CD14-positive monocyte (primary cell): ENCODE measurements around the gene BORCS5. TPM values are rescaled to one million over a fixed set of nuclear protein-coding genes. Genes with fewer than 3 reads are reported as not detected.

Source experiments
- DNase-seq, 3 donors: peaks; one replicate each; pipeline ENCODE4 v3.0.0-alpha.2; 2011 to 2022
- H2AFZ ChIP-seq: 2 replicates; pipeline ENCODE4 v1.6.0; 2012; ENCODE audit warnings: mild to moderate bottlenecking, low read depth, low read length, inconsistent platforms; ENCODE audit not compliant: insufficient read depth, poor library complexity, severe bottlenecking
- H3K27ac ChIP-seq, 2 donors: 1 replicate in 1 of 2; 2 replicates in 1 of 2; pipeline ENCODE4 v1.5.1; 2012 to 2013; ENCODE audit warnings: low read length in 2 of 2, control low read depth in 1 of 2, inconsistent platforms in 1 of 2, low read depth in 1 of 2, mild to moderate bottlenecking in 1 of 2
- H3K27me3 ChIP-seq, 2 donors: one replicate each; pipeline versions ENCODE4 v1.6.0 to v1.6.1; 2011 to 2013; ENCODE audit warnings: low read length in 2 of 2; ENCODE audit not compliant: control insufficient read depth in 2 of 2, insufficient read depth in 2 of 2
- H3K36me3 ChIP-seq, 2 donors: replicated peaks in 1 of 2; 1 replicate in 1 of 2; 2 replicates in 1 of 2; pipeline versions ENCODE4 v1.5.1 to v1.6.1; 2012 to 2013; ENCODE audit warnings: low read length in 2 of 2, control low read depth in 1 of 2, inconsistent platforms in 1 of 2, mild to moderate bottlenecking in 1 of 2; ENCODE audit not compliant: insufficient read depth in 2 of 2, control insufficient read depth in 1 of 2
- H3K4me1 ChIP-seq, 2 donors: 1 replicate in 1 of 2; 2 replicates in 1 of 2; pipeline versions ENCODE4 v1.5.1 to v1.6.1; 2012 to 2013; ENCODE audit warnings: low read length in 2 of 2, control low read depth in 1 of 2, inconsistent platforms in 1 of 2, mild to moderate bottlenecking in 1 of 2, moderate library complexity in 1 of 2; ENCODE audit not compliant: insufficient read depth in 2 of 2, control insufficient read depth in 1 of 2
- H3K4me2 ChIP-seq: replicated peaks from 2 replicates; pipeline ENCODE3; 2012; ENCODE audit warnings: low read length, moderate library complexity, mild to moderate bottlenecking; ENCODE audit not compliant: poor library complexity, severe bottlenecking; ENCODE audit errors: extremely low read depth
- H3K4me3 ChIP-seq, 3 experiments: fragments of 200-600 bp in 1 of 3; sonication (generic) in 1 of 3; replicated peaks in 1 of 3; 1 replicate in 2 of 3; 2 replicates in 1 of 3; pipeline ENCODE4 v1.5.1; 2011 to 2013; ENCODE audit warnings: low read length in 3 of 3, mild to moderate bottlenecking in 3 of 3, control low read depth in 2 of 3, low read depth in 2 of 3, inconsistent platforms in 1 of 3, moderate library complexity in 1 of 3
- H3K79me2 ChIP-seq: 2 replicates; pipeline ENCODE4 v1.6.0; 2012; ENCODE audit warnings: mild to moderate bottlenecking, control low read depth, inconsistent platforms, low read length, moderate library complexity; ENCODE audit not compliant: insufficient read depth
- H3K9ac ChIP-seq: 2 replicates; pipeline ENCODE4 v1.6.0; 2017; ENCODE audit warnings: low read length, mild to moderate bottlenecking; ENCODE audit not compliant: insufficient read depth, poor library complexity, severe bottlenecking
- H3K9me3 ChIP-seq, 2 donors: replicated peaks in 1 of 2; 1 replicate in 1 of 2; 2 replicates in 1 of 2; pipeline versions ENCODE4 v1.5.1 to v1.6.1; 2012 to 2013; ENCODE audit warnings: low read length in 2 of 2, control low read depth in 1 of 2; ENCODE audit not compliant: control insufficient read depth in 1 of 2, insufficient read depth in 1 of 2
- H4K20me1 ChIP-seq: 2 replicates; pipeline ENCODE4 v1.6.0; 2012; ENCODE audit warnings: mild to moderate bottlenecking, low read length, control low read depth, moderate library complexity; ENCODE audit not compliant: insufficient read depth
- H3K27ac Mint-ChIP-seq, 7 donors: one replicate each; pipeline ENCODE4 v1.8.0; 2020; ENCODE audit warnings: mild to moderate bottlenecking in 7 of 7, mixed read lengths in 7 of 7, moderate library complexity in 6 of 7, inconsistent platforms in 2 of 7
- H3K27me3 Mint-ChIP-seq, 3 donors: one replicate each; pipeline ENCODE4 v1.8.0; 2021 to 2022; ENCODE audit warnings: low read depth in 3 of 3, mild to moderate bottlenecking in 3 of 3, mixed read lengths in 3 of 3, moderate library complexity in 3 of 3, inconsistent platforms in 1 of 3
- H3K36me3 Mint-ChIP-seq, 2 donors: one replicate each; pipeline ENCODE4 v1.8.0; 2020; ENCODE audit warnings: mixed read lengths in 2 of 2, inconsistent platforms in 1 of 2, mild to moderate bottlenecking in 1 of 2
- H3K4me1 Mint-ChIP-seq: one replicate; pipeline ENCODE4 v1.8.0; 2020; ENCODE audit warnings: mild to moderate bottlenecking, mixed read lengths
- H3K4me3 Mint-ChIP-seq, 2 donors: one replicate each; pipeline ENCODE4 v1.8.0; 2020; ENCODE audit warnings: mild to moderate bottlenecking in 2 of 2, mixed read lengths in 2 of 2, moderate library complexity in 1 of 2
- H3K9me3 Mint-ChIP-seq, 7 donors: one replicate each; pipeline ENCODE4 v1.8.0; 2020 to 2022; ENCODE audit warnings: mixed read lengths in 7 of 7, mild to moderate bottlenecking in 6 of 7, moderate library complexity in 6 of 7, inconsistent platforms in 2 of 7
- WGBS: methylation state at CpG from one replicate; pipeline ENCODE4 v1.1.5; 2013; ENCODE audit warnings: missing lambda C conversion rate; ENCODE audit not compliant: insufficient coverage; 5-methylcytosine and 5-hydroxymethylcytosine counted together
- intact Hi-C, 2 donors: fragments of 100-400 bp; cut with micrococcal nuclease; formaldehyde crosslinking; loops; one replicate each; pipeline versions ENCODE4 v1.15.0 to v1.15.1; 2023
- polyA plus RNA-seq, 3 donors: library from polyadenylated mRNA; depleted of rRNA in 1 of 3; unstranded in 2 of 3; stranded (reverse) in 1 of 3; fragments of 300-500 nt in 2 of 3; fragments of >200 nt in 1 of 3; fragmentation: Illumina TruSeq in 2 of 3; gene quantifications; 1 replicate in 2 of 3; 2 replicates in 1 of 3; pipeline ENCODE4 v1.2.3, GENCODE V29; 2012 to 2021
- TF ChIP-seq, protein P1 (sequence below): fragments of 200-600 bp; IDR thresholded peaks from one replicate; pipeline ENCODE4 v1.8.0; 2022; ENCODE audit warnings: antibody characterized with exemption, mild to moderate bottlenecking

The BORCS5 gene
- polyA plus RNA-seq, 3 donors: 8.5 to 15.1 (median 9.6) TPM

DNA sequence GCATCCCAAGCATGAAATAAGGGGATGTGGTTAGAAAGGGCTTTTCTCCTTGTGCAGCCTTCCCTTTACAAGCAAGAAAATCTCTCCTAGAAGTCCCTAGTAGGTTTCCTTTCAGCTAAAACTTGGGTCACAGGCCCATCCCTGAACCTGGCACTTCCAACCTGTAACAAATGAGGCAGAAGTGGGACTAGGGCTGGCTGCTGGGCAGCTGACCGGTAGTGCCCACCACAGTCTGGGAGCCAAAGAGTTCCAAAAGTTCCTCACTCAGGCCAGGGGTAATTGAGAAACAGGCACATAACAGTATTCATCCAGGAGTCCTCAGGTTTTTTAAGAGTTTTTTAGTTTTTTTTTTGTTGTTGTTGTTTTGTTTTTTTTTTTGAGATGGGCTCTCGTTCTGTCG is 30.6 kb upstream of the BORCS5 start:
- WGBS: 100% methylated on average over 1 of the region's 3 CpGs
- no peak overlapping the region for H2AFZ ChIP-seq
- intact Hi-C loops: loop anchor here (5.0 kb wide), 1 partner anchor 774 kb away; no protein-coding TSS in a partner anchor
- Mint-ChIP-seq H3K27ac (no peak overlapping the region), H3K4me1 (peaks cover 2% of the 10 kb centered on the region), H3K4me3 (no peak overlapping the region), H3K9me3 (no peaks in the 10 kb centered on the region), H3K36me3 (peaks cover 1 to 3% of the 10 kb centered on the region in 2 donors), H3K27me3 (peaks cover 0 to 2% (median 1%) of the 10 kb centered on the region in 3 donors)
- no peaks in the 10 kb centered on the region for H3K79me2 ChIP-seq
- H3K27me3 ChIP-seq: no peaks in the 10 kb centered on the region
- TF ChIP-seq, protein P1, sequence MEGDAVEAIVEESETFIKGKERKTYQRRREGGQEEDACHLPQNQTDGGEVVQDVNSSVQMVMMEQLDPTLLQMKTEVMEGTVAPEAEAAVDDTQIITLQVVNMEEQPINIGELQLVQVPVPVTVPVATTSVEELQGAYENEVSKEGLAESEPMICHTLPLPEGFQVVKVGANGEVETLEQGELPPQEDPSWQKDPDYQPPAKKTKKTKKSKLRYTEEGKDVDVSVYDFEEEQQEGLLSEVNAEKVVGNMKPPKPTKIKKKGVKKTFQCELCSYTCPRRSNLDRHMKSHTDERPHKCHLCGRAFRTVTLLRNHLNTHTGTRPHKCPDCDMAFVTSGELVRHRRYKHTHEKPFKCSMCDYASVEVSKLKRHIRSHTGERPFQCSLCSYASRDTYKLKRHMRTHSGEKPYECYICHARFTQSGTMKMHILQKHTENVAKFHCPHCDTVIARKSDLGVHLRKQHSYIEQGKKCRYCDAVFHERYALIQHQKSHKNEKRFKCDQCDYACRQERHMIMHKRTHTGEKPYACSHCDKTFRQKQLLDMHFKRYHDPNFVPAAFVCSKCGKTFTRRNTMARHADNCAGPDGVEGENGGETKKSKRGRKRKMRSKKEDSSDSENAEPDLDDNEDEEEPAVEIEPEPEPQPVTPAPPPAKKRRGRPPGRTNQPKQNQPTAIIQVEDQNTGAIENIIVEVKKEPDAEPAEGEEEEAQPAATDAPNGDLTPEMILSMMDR: no peak
- H3K4me2 ChIP-seq: no peak overlapping the region
- no peaks in the 10 kb centered on the region for H3K9me3 ChIP-seq
- no peaks in the 10 kb centered on the region for H4K20me1 ChIP-seq
- H3K4me3 ChIP-seq: no peak overlapping the region
- H3K36me3 ChIP-seq: no peaks in the 10 kb centered on the region
- no peak for DNase-seq
- H3K4me1 ChIP-seq: peaks cover 0 to 2% of the 10 kb centered on the region in 2 donors
- no peak overlapping the region for H3K27ac ChIP-seq
- H3K9ac ChIP-seq: no peak overlapping the region

DNA sequence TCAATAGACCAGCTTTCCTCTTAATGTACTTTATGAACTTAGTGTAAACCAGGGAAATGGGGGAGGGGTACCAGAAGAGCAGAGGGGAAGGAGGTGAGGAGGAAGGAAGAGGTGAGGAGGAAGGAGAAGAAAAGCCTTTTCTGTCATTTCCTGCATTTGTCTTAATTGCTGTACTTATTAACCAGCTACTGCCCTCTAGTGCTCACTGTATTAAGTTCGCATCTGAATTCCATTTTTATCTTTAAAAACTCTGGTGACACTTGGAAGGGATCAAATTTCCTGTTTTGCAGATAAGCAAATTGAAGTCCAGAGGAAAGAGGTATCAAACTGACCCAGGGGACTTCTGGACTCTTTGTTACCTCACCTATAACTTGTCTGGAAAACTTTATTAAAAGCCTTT is 29.1 kb upstream of the BORCS5 start:
- Histone ChIP-seq H3K9ac (no peak overlapping the region), H3K4me3 (no peak overlapping the region), H4K20me1 (no peaks in the 10 kb centered on the region), H3K4me1 (peaks cover 0 to 2% of the 10 kb centered on the region in 2 donors), H3K36me3 (no peaks in the 10 kb centered on the region), H3K27ac (no peak overlapping the region), H3K4me2 (no peak overlapping the region), H3K79me2 (no peaks in the 10 kb centered on the region), H3K9me3 (no peaks in the 10 kb centered on the region), H3K27me3 (no peaks in the 10 kb centered on the region), H2AFZ (no peak overlapping the region)
- intact Hi-C loops: loop anchor here (5.0 kb wide), 1 partner anchor 776 kb away; no protein-coding TSS in a partner anchor
- whole genome bisulfite sequencing: no CpG with 5 or more reads among the region's 1 CpG
- H3K27ac Mint-ChIP-seq: peak overlapping the region in 1 of 7 donors; percentile 35
- peak; percentile 17 to 73 (median 44) for DNase-seq
- TF ChIP-seq, protein P1: peak; percentile 77
- H3K4me1 Mint-ChIP-seq: peaks cover 2% of the 10 kb centered on the region
- no peak overlapping the region for H3K4me3 Mint-ChIP-seq
- peaks cover 0 to 3% (median 2%) of the 10 kb centered on the region in 3 donors for H3K27me3 Mint-ChIP-seq
- peaks cover 1 to 3% of the 10 kb centered on the region in 2 donors for H3K36me3 Mint-ChIP-seq
- no peaks in the 10 kb centered on the region for H3K9me3 Mint-ChIP-seq
